K562 (cell line): ENCODE results near the gene ITGA2B.

Experiments
- CTCF ChIP-seq, 3 experiments: IDR thresholded peaks in 2 of 3; conservative IDR thresholded peaks in 1 of 3; 2 replicates each; pipeline ENCODE4 v1.5.1; 2011 to 2012; ENCODE audit warnings: low read length in 3 of 3, mild to moderate bottlenecking in 3 of 3, control low read depth in 2 of 3, improper control_type of control experiment in 1 of 3, inconsistent platforms in 1 of 3, low read depth in 1 of 3, mixed read lengths in 1 of 3, moderate library complexity in 1 of 3; ENCODE audit not compliant: insufficient read depth in 2 of 3
- FOXP4 ChIP-seq: sonication (generic); formaldehyde crosslinking; IDR thresholded peaks from 2 replicates; pipeline ENCODE4 v1.8.0; 2022; ENCODE audit warnings: mild to moderate bottlenecking, missing genetic modification reagents, borderline replicate concordance
- GABPA ChIP-seq: fragments of 200-800 bp; sonication (Bioruptor generic); conservative IDR thresholded peaks from 2 replicates; pipeline ENCODE4 v1.6.1; 2016; ENCODE audit warnings: low read depth, missing genetic modification characterization, missing compliant biosample characterization
- GATA2 ChIP-seq: sonication (generic); formaldehyde crosslinking; IDR thresholded peaks from 2 replicates; pipeline ENCODE4 v1.4.0; 2020; ENCODE audit warnings: mild to moderate bottlenecking, missing genetic modification reagents
- MYNN ChIP-seq, 2 experiments: sonication (generic); formaldehyde crosslinking in 1 of 2; IDR thresholded peaks; 2 replicates each; pipeline versions ENCODE4 v1.5.0 to v1.6.1; 2016 to 2020; ENCODE audit warnings: antibody characterized with exemption in 1 of 2, missing genetic modification reagents in 1 of 2
- PKNOX1 ChIP-seq: fragments of 450-650 bp; IDR thresholded peaks from 2 replicates; pipeline ENCODE4 v1.6.1; 2016
- POLR2AphosphoS2 ChIP-seq: IDR thresholded peaks from 2 replicates; pipeline ENCODE4 v1.6.1; 2012; ENCODE audit warnings: low read length, improper control_type of control experiment
- REST ChIP-seq, 2 experiments: fragments of 450-650 bp; formaldehyde crosslinking in 1 of 2; IDR thresholded peaks; 2 replicates each; pipeline versions ENCODE4 v1.4.0 to v1.6.1; 2014 to 2020; ENCODE audit warnings: mild to moderate bottlenecking in 2 of 2, borderline replicate concordance in 1 of 2, low read depth in 1 of 2
- SIX5 ChIP-seq, 2 experiments: IDR thresholded peaks; 2 replicates each; pipeline ENCODE4 v1.6.1; 2011; ENCODE audit warnings: low read length in 2 of 2, borderline replicate concordance in 1 of 2, low read depth in 1 of 2, mild to moderate bottlenecking in 1 of 2, moderate library complexity in 1 of 2; ENCODE audit not compliant: insufficient read depth in 1 of 2
- TBL1XR1 ChIP-seq, 2 experiments: IDR thresholded peaks; 2 replicates each; pipeline ENCODE4 v1.6.1; 2012; ENCODE audit warnings: improper control_type of control experiment in 2 of 2, low read length in 2 of 2, mild to moderate bottlenecking in 1 of 2
- UBTF ChIP-seq, 2 experiments: IDR thresholded peaks; 2 replicates each; pipeline ENCODE4 v1.6.1; 2012; ENCODE audit warnings: improper control_type of control experiment in 2 of 2, low read depth in 2 of 2, low read length in 2 of 2, borderline replicate concordance in 1 of 2

GRCh38 chr17:44372036-44372435 lies 17.4 kb downstream of the ITGA2B start:
- TF ChIP-seq FOXP4 (CRISPR knock-in tag) = no peak
- TF ChIP-seq UBTF (IDR thresholded peaks at IDR 0.05; ENCODE audit: borderline replicate concordance in 1 of 2, low read depth in 2 of 2, low read length in 2 of 2) = no peak
- no peak for TF ChIP-seq SIX5 (IDR thresholded peaks at IDR 0.05; ENCODE audit: borderline replicate concordance in 1 of 2, insufficient read depth in 1 of 2, low read depth in 1 of 2, low read length in 2 of 2)
- no peak for TF ChIP-seq CTCF (IDR thresholded peaks at IDR 0.05 in 2 of 3, conservative IDR thresholded peaks at IDR 0.05 in 1 of 3; ENCODE audit: insufficient read depth in 2 of 3, low read depth in 1 of 3, low read length in 3 of 3)
- no peak for TF ChIP-seq POLR2AphosphoS2
- no peak for TF ChIP-seq MYNN (IDR thresholded peaks at IDR 0.05)
- no peak for TF ChIP-seq MYNN (CRISPR knock-in tag; IDR thresholded peaks at IDR 0.05)
- TF ChIP-seq TBL1XR1 (IDR thresholded peaks at IDR 0.05; ENCODE audit: low read length in 2 of 2) = no peak
- no peak for TF ChIP-seq PKNOX1
- TF ChIP-seq GABPA (tag) = no peak
- no peak for TF ChIP-seq REST (IDR thresholded peaks at IDR 0.05; ENCODE audit: borderline replicate concordance)
- TF ChIP-seq REST (CRISPR knock-in tag; IDR thresholded peaks at IDR 0.05; ENCODE audit: low read depth) = no peak
- no peak for TF ChIP-seq GATA2 (CRISPR knock-in tag)
